Body of pancreas (tissue), 4 donors: ENCODE measurements around the gene CDH16. TPM values are rescaled to one million over a fixed set of nuclear protein-coding genes. Genes with fewer than 3 reads are reported as not detected.
A peak's percentile ranks its signal among the peaks of the same experiment; 100 is the strongest.
"Not testable (repeated sequence)": the region's sequence is repeated elsewhere in the genome, so short reads cannot be mapped to it uniquely, and the experiment has no call there.

Experiments
- ATAC-seq: fragments of 150-250 bp; one replicate; pipeline ENCODE4 v1.9.1; 2016
- DNase-seq, 4 donors: peaks; one replicate each; pipeline ENCODE4 v3.0.0-alpha.2; 2019
- H3K27ac ChIP-seq, 4 donors: fragments of 200-600 bp; sonication (generic); 1 replicate in 3 of 4; 2 replicates in 1 of 4; pipeline versions ENCODE4 v1.5.1 to v1.6.1; 2016 to 2019; ENCODE audit warnings: mild to moderate bottlenecking in 1 of 4, mixed read lengths in 1 of 4, moderate library complexity in 1 of 4
- H3K27me3 ChIP-seq, 2 donors: fragments of 200-600 bp; sonication (generic); one replicate each; pipeline ENCODE4 v1.6.0; 2016; ENCODE audit warnings: mild to moderate bottlenecking in 1 of 2
- H3K36me3 ChIP-seq, 2 donors: fragments of 200-600 bp; sonication (generic); replicated peaks in 1 of 2; 2 replicates each; pipeline ENCODE4 v1.5.1; 2016; ENCODE audit warnings: low read depth in 2 of 2; ENCODE audit not compliant: insufficient read depth in 1 of 2
- H3K4me1 ChIP-seq: fragments of 200-600 bp; sonication (generic); one replicate; pipeline ENCODE4 v1.6.0; 2016
- H3K4me3 ChIP-seq, 2 donors: fragments of 200-600 bp; sonication (generic); 1 replicate in 1 of 2; 2 replicates in 1 of 2; pipeline ENCODE4 v1.5.1; 2016 to 2019
- H3K9me3 ChIP-seq, 3 donors: fragments of 200-600 bp; sonication (generic); 1 replicate in 2 of 3; 2 replicates in 1 of 3; pipeline ENCODE4 v1.5.1; 2016
- POLR2A ChIP-seq, 3 donors: fragments of 450-650 bp; IDR thresholded peaks; one replicate each; pipeline ENCODE4 v1.6.1; 2016; ENCODE audit warnings: antibody characterized with exemption in 3 of 3, mild to moderate bottlenecking in 2 of 3
- WGBS, 2 donors: methylation state at CpG; one replicate each; pipeline ENCODE4 v1.1.5; 2017; 5-methylcytosine and 5-hydroxymethylcytosine counted together
- intact Hi-C: fragments of 100-400 bp; cut with DNase I; formaldehyde crosslinking; loops from one replicate; pipeline ENCODE4 v1.15.1; 2023
- total RNA-seq, 2 donors: library from RNA; depleted of rRNA; stranded (reverse); fragments of >200 nt; gene quantifications; one replicate each; pipeline ENCODE4 v1.1.0, GENCODE V29; 2016
- TF ChIP-seq, protein P1 (sequence below), 7 experiments: fragments of 450-650 bp in 4 of 7; fragments of 200-600 bp in 3 of 7; sonication (generic) in 3 of 7; IDR thresholded peaks; one replicate each; pipeline ENCODE4 v1.5.1; 2016 to 2019; ENCODE audit warnings: antibody characterized with exemption in 7 of 7

The CDH16 gene
- total RNA-seq, 2 donors from 2014 or later, result not detected

DNA sequence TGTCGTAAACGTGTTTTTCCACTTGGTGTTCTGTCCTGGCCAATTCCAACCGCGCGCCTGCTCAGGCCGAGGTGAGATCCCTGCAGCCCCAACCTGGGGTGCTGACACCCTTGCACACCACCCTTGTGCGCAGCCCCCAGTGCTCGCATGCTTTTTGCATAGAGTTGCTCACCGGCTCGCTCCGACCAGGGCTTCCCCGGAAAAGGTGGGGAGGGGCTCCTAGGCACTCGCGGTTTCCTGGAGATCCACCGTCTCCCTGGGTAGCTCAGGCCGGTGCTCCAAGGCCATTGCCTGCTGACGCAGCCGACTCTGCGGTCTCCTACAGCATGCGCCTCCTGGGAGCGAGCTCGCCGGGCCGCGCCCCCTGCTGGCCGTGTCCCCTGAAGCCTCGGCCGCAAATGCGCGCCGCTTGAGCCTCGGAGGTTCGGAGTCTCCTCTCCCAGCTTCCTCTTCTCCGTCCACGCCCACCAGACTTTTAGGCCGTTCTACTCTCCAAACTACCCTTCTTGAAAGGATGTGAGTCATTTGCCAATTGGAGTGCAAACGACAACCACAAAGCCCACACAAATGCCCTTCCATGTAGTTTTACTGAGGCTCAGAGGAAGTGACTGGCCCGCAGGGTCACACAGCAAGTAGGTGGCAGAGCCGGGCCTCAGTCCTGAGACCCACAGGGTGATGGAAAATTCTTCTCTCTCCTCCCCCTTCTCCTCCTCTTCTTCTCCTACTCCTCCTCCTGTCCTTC is 45.6 kb downstream of the CDH16 start:
- intact Hi-C loops, result no loop called here
- DNase-seq (peak; percentile 92 to 94 (median 94)), ATAC-seq (peak; percentile 96)
- H3K27ac ChIP-seq, result peak overlapping the region; percentile 12 to 75 (median 58)
- H3K36me3 ChIP-seq, result no peaks in the 10 kb centered on the region
- H3K4me1 ChIP-seq, result peaks cover 16% of the 10 kb centered on the region
- 3 to 9% methylated on average over 15 to 39 of the region's 39 CpGs for WGBS, 2 donors
- no peaks in the 10 kb centered on the region for H3K27me3 ChIP-seq
- no peaks in the 10 kb centered on the region for H3K9me3 ChIP-seq
- H3K4me3 ChIP-seq, result peak overlapping the region in 1 of 2 donors; percentile 19
- peak in 2 of 3 donors; percentile 36 to 52 for TF ChIP-seq POLR2A (IDR thresholded peaks at IDR 0.05)
- TF ChIP-seq, protein P1, sequence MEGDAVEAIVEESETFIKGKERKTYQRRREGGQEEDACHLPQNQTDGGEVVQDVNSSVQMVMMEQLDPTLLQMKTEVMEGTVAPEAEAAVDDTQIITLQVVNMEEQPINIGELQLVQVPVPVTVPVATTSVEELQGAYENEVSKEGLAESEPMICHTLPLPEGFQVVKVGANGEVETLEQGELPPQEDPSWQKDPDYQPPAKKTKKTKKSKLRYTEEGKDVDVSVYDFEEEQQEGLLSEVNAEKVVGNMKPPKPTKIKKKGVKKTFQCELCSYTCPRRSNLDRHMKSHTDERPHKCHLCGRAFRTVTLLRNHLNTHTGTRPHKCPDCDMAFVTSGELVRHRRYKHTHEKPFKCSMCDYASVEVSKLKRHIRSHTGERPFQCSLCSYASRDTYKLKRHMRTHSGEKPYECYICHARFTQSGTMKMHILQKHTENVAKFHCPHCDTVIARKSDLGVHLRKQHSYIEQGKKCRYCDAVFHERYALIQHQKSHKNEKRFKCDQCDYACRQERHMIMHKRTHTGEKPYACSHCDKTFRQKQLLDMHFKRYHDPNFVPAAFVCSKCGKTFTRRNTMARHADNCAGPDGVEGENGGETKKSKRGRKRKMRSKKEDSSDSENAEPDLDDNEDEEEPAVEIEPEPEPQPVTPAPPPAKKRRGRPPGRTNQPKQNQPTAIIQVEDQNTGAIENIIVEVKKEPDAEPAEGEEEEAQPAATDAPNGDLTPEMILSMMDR (IDR thresholded peaks at IDR 0.05), result peak; percentile 89 to 95 (median 93)

DNA sequence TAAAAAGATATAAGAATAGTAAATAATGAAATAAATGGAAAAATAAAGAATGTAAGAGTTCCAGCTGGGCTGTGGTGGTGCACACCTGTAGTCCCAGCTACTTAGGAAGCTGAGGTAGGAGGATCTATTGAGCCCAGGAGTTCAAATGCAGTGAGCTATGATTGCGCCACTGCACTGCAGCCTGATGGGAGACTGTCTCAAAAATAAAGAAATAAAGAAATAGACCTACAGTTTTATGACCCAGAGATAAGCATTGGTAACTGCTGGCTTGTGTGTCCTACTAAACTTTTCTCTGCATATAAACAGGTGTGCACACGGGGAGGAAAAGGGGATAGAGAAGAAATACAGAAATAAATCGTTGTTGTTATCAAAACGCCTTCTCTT is 46.1 kb downstream of the CDH16 start:
- TF ChIP-seq POLR2A (IDR thresholded peaks at IDR 0.05), result no peak
- TF ChIP-seq, protein P1 (IDR thresholded peaks at IDR 0.05), result no peak
- no peaks in the 10 kb centered on the region for H3K36me3 ChIP-seq
- no peak for ATAC-seq
- 29 to 39% methylated on average over 4 of the region's 4 CpGs for WGBS, 2 donors
- no peaks in the 10 kb centered on the region for H3K9me3 ChIP-seq
- no peak for DNase-seq
- H3K27me3 ChIP-seq, result no peaks in the 10 kb centered on the region
- intact Hi-C loops, result no loop called here
- H3K4me3 ChIP-seq, result no peak overlapping the region
- H3K4me1 ChIP-seq, result peaks cover 11% of the 10 kb centered on the region
- H3K27ac ChIP-seq, result peak overlapping the region in 3 of 4 donors; percentile 50 to 75 (median 67)

DNA sequence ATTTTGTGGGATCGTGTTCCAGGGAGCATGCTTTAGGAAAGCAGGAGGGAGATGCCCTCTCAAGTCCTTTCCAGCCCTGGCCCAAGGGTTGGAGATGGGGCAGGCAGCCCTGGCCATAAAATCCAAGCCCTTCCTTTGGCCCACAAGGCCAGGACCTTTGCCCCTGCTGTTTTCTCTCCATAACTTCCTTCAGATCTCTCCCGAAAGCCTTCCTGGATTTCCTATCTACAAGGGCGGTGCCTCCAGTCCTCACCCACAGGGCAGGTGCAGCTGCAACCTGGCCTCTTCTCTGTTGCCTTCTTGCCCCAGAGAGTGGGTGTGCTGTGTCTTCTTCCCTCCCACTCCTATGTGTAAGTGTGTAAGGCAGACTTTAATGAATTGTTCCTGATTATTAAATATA is 46.8 kb downstream of the CDH16 start:
- no peak for ATAC-seq
- H3K27me3 ChIP-seq, result no peaks in the 10 kb centered on the region
- no peak for TF ChIP-seq POLR2A (IDR thresholded peaks at IDR 0.05)
- TF ChIP-seq, protein P1 (IDR thresholded peaks at IDR 0.05), result no peak
- H3K27ac ChIP-seq, result no peak overlapping the region
- no peak for DNase-seq
- H3K4me3 ChIP-seq, result no peak overlapping the region
- no peaks in the 10 kb centered on the region for H3K36me3 ChIP-seq
- 57 to 75% methylated on average over 3 of the region's 3 CpGs for WGBS, 2 donors
- no peaks in the 10 kb centered on the region for H3K9me3 ChIP-seq
- H3K4me1 ChIP-seq, result peaks cover 10% of the 10 kb centered on the region
- intact Hi-C loops, result no loop called here

DNA sequence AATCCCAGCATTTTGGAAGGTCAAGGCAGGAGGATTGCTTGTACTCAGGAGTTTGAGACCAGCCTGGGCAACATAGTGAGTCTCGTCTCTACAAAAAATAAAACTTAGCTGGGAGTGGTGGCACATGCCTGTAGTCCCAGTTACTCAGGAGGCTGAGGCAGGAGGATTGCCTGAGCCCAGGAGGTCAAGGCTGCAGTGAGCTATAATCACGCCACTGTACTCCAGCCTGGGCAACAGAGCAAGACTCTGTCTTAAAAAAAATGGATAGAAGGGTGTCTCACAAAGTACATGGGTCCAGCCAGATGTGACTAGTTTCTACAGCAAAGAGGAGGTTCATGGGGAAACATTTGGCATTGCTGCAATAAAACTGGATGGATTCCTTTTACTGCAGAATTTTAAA is 47.3 kb downstream of the CDH16 start:
- DNase-seq, ATAC-seq, H3K27me3 ChIP-seq, H3K9me3 ChIP-seq, H3K4me3 ChIP-seq, H3K27ac ChIP-seq, intact Hi-C loops, H3K36me3 ChIP-seq: not testable (repeated sequence)
- 87 to 93% methylated on average over 2 of the region's 2 CpGs for WGBS, 2 donors
- peaks cover 10% of the 10 kb centered on the region for H3K4me1 ChIP-seq

DNA sequence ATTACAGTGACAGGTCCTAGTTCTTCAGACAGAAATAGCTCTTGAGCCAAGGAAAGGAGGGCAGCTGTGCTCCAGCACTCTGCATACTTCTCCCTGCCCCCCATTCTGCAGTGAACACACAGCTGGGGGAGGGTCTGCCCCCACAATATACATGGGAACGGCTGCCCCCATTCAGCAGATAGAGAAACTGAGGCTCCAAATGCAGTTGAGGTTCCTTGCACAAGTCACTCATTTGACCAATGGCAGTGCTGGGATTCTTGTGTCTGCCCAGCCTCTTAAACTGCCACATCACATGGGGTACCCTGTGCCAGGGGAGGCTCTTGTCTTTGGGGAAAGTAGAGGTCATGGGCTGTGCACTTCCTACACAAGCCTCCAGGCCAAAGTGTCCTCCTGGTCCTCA is 49.3 kb downstream of the CDH16 start:
- ATAC-seq (no peak), DNase-seq (no peak)
- H3K4me3 ChIP-seq, result no peak overlapping the region
- H3K36me3 ChIP-seq, result no peaks in the 10 kb centered on the region
- WGBS, 2 donors, result 40 to 60% methylated on average over 1 of the region's 1 CpG
- no peaks in the 10 kb centered on the region for H3K27me3 ChIP-seq
- no peak for TF ChIP-seq POLR2A (IDR thresholded peaks at IDR 0.05)
- TF ChIP-seq, protein P1 (IDR thresholded peaks at IDR 0.05), result no peak
- H3K4me1 ChIP-seq, result peaks cover 10% of the 10 kb centered on the region
- H3K27ac ChIP-seq, result no peak overlapping the region
- intact Hi-C loops, result loop anchor here (5.0 to 10.0 kb wide), 3 partner anchors 37 to 462 kb away; partner anchors contain the start of genes CMTM3 and NAE1
- H3K9me3 ChIP-seq, result no peaks in the 10 kb centered on the region
